HepG2 (cell line): ENCODE data around the gene SLC22A31. TPM values are rescaled to one million over a fixed set of nuclear protein-coding genes. Genes with fewer than 3 reads are reported as not detected.
A peak's percentile ranks its signal among the peaks of the same experiment; 100 is the strongest.

ENCODE experiments used
- CHD4 ChIP-seq: fragments of 200-600 bp; sonication (generic); IDR thresholded peaks from 2 replicates; pipeline ENCODE4 v1.7.0; 2017; ENCODE audit warnings: mild to moderate bottlenecking, low read length, borderline replicate concordance
- FLYWCH1 ChIP-seq: sonication (generic); formaldehyde crosslinking; IDR thresholded peaks from 2 replicates; pipeline ENCODE4 v1.8.1; 2023; ENCODE audit warnings: mild to moderate bottlenecking, missing genetic modification reagents
- FOXA1 ChIP-seq, 2 experiments: fragments of 450-650 bp in 1 of 2; sonication (generic) in 1 of 2; formaldehyde crosslinking in 1 of 2; IDR thresholded peaks; 2 replicates each; pipeline versions ENCODE4 v1.4.0 to v1.6.1; 2016 to 2020; ENCODE audit warnings: missing genetic modification reagents in 1 of 2
- GMEB2 ChIP-seq: IDR thresholded peaks from 2 replicates; pipeline ENCODE4 v1.6.1; 2016; ENCODE audit warnings: missing biosample characterization, missing genetic modification reagents, low read depth
- KAT2B ChIP-seq: fragments of 150-350 bp; IDR thresholded peaks from 2 replicates; pipeline ENCODE4 v1.6.1; 2014; ENCODE audit warnings: low read depth, low read length, borderline replicate concordance
- MIER2 ChIP-seq: IDR thresholded peaks from 2 replicates; pipeline ENCODE4 v1.6.1; 2016; ENCODE audit warnings: missing biosample characterization, missing genetic modification reagents
- MXD4 ChIP-seq: IDR thresholded peaks from 2 replicates; pipeline ENCODE4 v1.6.1; 2016; ENCODE audit warnings: mild to moderate bottlenecking, missing biosample characterization, missing genetic modification reagents
- PHF21A ChIP-seq: sonication (generic); formaldehyde crosslinking; IDR thresholded peaks from 2 replicates; pipeline ENCODE4 v1.5.0; 2020; ENCODE audit warnings: mild to moderate bottlenecking, missing genetic modification reagents
- RXRA ChIP-seq: sonication (generic); formaldehyde crosslinking; IDR thresholded peaks from 2 replicates; pipeline ENCODE4 v1.5.1; 2020; ENCODE audit warnings: missing genetic modification reagents
- SNAPC4 ChIP-seq: sonication (generic); formaldehyde crosslinking; IDR thresholded peaks from 2 replicates; pipeline ENCODE4 v1.4.0; 2020; ENCODE audit warnings: mild to moderate bottlenecking, missing genetic modification reagents
- SRSF1 ChIP-seq: fragments of 200-400 bp; formaldehyde crosslinking; optimal IDR thresholded peaks from 2 replicates; pipeline ENCODE3; 2017; ENCODE audit warnings: mild to moderate bottlenecking, low read depth, low read length, moderate library complexity
- ZNF510 ChIP-seq: sonication (generic); formaldehyde crosslinking; IDR thresholded peaks from 2 replicates; pipeline ENCODE4 v1.4.0; 2020; ENCODE audit warnings: low read depth, mild to moderate bottlenecking, missing genetic modification reagents
- ZNF543 ChIP-seq: sonication (generic); formaldehyde crosslinking; IDR thresholded peaks from 2 replicates; pipeline ENCODE4 v1.4.0; 2020; ENCODE audit warnings: mild to moderate bottlenecking, missing genetic modification reagents
- ZNF577 ChIP-seq: sonication (generic); formaldehyde crosslinking; IDR thresholded peaks from 2 replicates; pipeline ENCODE4 v1.4.0; 2020; ENCODE audit warnings: mild to moderate bottlenecking, low read depth, missing genetic modification reagents, borderline replicate concordance
- polyA plus RNA-seq, 8 experiments: library from polyadenylated mRNA; depleted of rRNA in 3 of 8; stranded (reverse) in 7 of 8; unstranded in 1 of 8; fragments of >200 nt; fragmentation: Illumina TruSeq in 4 of 8; extraction: Trizol in 4 of 8; gene quantifications; 2 replicates each; pipeline versions ENCODE4 v1.2.1 to v1.2.3, GENCODE V29; 2011 to 2016; ENCODE audit warnings: low read depth in 4 of 8, missing spikeins in 1 of 8, mixed read lengths in 1 of 8; ENCODE audit not compliant: insufficient read depth in 1 of 8
- total RNA-seq, 5 experiments: library from RNA; depleted of rRNA; stranded (reverse); fragments of >200 nt; fragmentation: Illumina TruSeq; extraction: Trizol; gene quantifications; 2 replicates each; pipeline ENCODE4 v1.2.3, GENCODE V29; 2016; ENCODE audit warnings: low read depth in 1 of 5
- TF ChIP-seq, protein P1 (sequence below): sonication (generic); formaldehyde crosslinking; IDR thresholded peaks from 2 replicates; pipeline ENCODE4 v1.4.0; 2020; ENCODE audit warnings: missing genetic modification reagents, borderline replicate concordance
- TF ChIP-seq, protein P2 (sequence below): sonication (generic); formaldehyde crosslinking; IDR thresholded peaks from 2 replicates; pipeline ENCODE4 v1.5.1; 2020; ENCODE audit warnings: missing genetic modification reagents, mild to moderate bottlenecking, borderline replicate concordance

The SLC22A31 gene
- total and polyA plus RNA-seq, 2 of the 13 experiments (the other 11 are each of a cell fraction or from before 2014, with no cell fraction given): 67.3 to 83.3 TPM

GRCh38 chr16:89246903-89247733, 46.8 kb upstream of the SLC22A31 start (continued):
- TF ChIP-seq FOXA1 (IDR thresholded peaks at IDR 0.05) (no peak), FOXA1 (CRISPR knock-in tag; IDR thresholded peaks at IDR 0.05) (no peak), GMEB2 (CRISPR knock-in tag) (no peak), RXRA (CRISPR knock-in tag) (no peak; the same call in 1 of the 2 replicates), FLYWCH1 (no peak), MXD4 (CRISPR knock-in tag) (peak; percentile 60; the same call in 1 of the 2 replicates), KAT2B (no peak), ZNF543 (CRISPR knock-in tag) (0 out of 2 replicates have a peak, but pooled peaks have one; percentile 30), SRSF1 (peak; percentile 30), CHD4 (no peak), SNAPC4 (CRISPR knock-in tag) (no peak), MIER2 (0 out of 2 replicates have a peak, but pooled peaks have one; percentile 5), ZNF510 (CRISPR knock-in tag) (0 out of 2 replicates have a peak, but pooled peaks have one; percentile 46), ZNF577 (no peak), PHF21A (CRISPR knock-in tag) (peak; percentile 55; the same call in 1 of the 2 replicates)
- TF ChIP-seq, protein P1, sequence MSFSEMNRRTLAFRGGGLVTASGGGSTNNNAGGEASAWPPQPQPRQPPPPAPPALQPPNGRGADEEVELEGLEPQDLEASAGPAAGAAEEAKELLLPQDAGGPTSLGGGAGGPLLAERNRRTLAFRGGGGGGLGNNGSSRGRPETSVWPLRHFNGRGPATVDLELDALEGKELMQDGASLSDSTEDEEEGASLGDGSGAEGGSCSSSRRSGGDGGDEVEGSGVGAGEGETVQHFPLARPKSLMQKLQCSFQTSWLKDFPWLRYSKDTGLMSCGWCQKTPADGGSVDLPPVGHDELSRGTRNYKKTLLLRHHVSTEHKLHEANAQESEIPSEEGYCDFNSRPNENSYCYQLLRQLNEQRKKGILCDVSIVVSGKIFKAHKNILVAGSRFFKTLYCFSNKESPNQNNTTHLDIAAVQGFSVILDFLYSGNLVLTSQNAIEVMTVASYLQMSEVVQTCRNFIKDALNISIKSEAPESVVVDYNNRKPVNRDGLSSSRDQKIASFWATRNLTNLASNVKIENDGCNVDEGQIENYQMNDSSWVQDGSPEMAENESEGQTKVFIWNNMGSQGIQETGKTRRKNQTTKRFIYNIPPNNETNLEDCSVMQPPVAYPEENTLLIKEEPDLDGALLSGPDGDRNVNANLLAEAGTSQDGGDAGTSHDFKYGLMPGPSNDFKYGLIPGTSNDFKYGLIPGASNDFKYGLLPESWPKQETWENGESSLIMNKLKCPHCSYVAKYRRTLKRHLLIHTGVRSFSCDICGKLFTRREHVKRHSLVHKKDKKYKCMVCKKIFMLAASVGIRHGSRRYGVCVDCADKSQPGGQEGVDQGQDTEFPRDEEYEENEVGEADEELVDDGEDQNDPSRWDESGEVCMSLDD (CRISPR knock-in tag): peak; percentile 47
- TF ChIP-seq, protein P2, sequence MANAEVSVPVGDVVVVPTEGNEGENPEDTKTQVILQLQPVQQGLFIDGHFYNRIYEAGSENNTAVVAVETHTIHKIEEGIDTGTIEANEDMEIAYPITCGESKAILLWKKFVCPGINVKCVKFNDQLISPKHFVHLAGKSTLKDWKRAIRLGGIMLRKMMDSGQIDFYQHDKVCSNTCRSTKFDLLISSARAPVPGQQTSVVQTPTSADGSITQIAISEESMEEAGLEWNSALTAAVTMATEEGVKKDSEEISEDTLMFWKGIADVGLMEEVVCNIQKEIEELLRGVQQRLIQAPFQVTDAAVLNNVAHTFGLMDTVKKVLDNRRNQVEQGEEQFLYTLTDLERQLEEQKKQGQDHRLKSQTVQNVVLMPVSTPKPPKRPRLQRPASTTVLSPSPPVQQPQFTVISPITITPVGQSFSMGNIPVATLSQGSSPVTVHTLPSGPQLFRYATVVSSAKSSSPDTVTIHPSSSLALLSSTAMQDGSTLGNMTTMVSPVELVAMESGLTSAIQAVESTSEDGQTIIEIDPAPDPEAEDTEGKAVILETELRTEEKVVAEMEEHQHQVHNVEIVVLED (CRISPR knock-in tag): peak; percentile 73
